UCSD-AML1 (cell line): Measurements from ENCODE around the gene LYRM1.
"Not testable (repeated sequence)": the region's sequence is repeated elsewhere in the genome, so short reads cannot be mapped to it uniquely, and the experiment has no call there.

Source experiments
- DNase-seq: peaks from one replicate; lab custom pipeline; 2025; ENCODE audit not compliant: unreplicated experiment; lab: John Stamatoyannopoulos, UW

LYRM1 gene

GRCh38 chr16:20931066-20931600, 30.6 kb downstream of the LYRM1 start:
- no peak for DNase-seq

GRCh38 chr16:20933589-20933988, 33.0 kb downstream of the LYRM1 start:
- no peak for DNase-seq

GRCh38 chr16:20937736-20938135, 37.2 kb downstream of the LYRM1 start:
- DNase-seq, result no peak

- DNase-seq, result no peak
Measured at GRCh38 chr16:20938426-20938825, 37.9 kb downstream of the LYRM1 start.

- no peak for DNase-seq
Measured at GRCh38 chr16:20939611-20940010, 39.0 kb downstream of the LYRM1 start.

GRCh38 chr16:20940871-20941635, 40.5 kb downstream of the LYRM1 start:
- peak; percentile 52 for DNase-seq

GRCh38 chr16:20941636-20941926, 41.0 kb downstream of the LYRM1 start:
- peak; percentile 52 for DNase-seq

GRCh38 chr16:20942256-20942655, 41.7 kb downstream of the LYRM1 start:
- DNase-seq, result no peak

GRCh38 chr16:20944861-20945574, 44.4 kb downstream of the LYRM1 start:
- DNase-seq, result no peak

GRCh38 chr16:20945575-20945875, 45.0 kb downstream of the LYRM1 start:
- not testable (repeated sequence) for DNase-seq

GRCh38 chr16:20946015-20946629, 45.6 kb downstream of the LYRM1 start:
- no peak for DNase-seq

GRCh38 chr16:20948444-20948843, 47.9 kb downstream of the LYRM1 start:
- no peak for DNase-seq

GRCh38 chr16:20949660-20950059, 49.1 kb downstream of the LYRM1 start:
- DNase-seq, result no peak

GRCh38 chr16:20950294-20950693, 49.7 kb downstream of the LYRM1 start:
- DNase-seq, result no peak

GRCh38 chr16:20952139-20952920, 51.8 kb downstream of the LYRM1 start:
- DNase-seq, result no peak

- DNase-seq, result no peak
Measured at GRCh38 chr16:20954574-20954973, 54.0 kb downstream of the LYRM1 start.

- no peak for DNase-seq
Measured at GRCh38 chr16:20956319-20956718, 55.7 kb downstream of the LYRM1 start.

- DNase-seq, result no peak
Measured at GRCh38 chr16:20957153-20957552, 56.6 kb downstream of the LYRM1 start.

GRCh38 chr16:20960899-20961298, 60.3 kb downstream of the LYRM1 start:
- DNase-seq, result no peak

GRCh38 chr16:20968765-20969164, 68.2 kb downstream of the LYRM1 start:
- no peak for DNase-seq

- DNase-seq, result no peak
Measured at GRCh38 chr16:20969386-20969785, 68.8 kb downstream of the LYRM1 start.
